Suppressor macrophage treated with lipopolysaccharide for 4 hours (primary cell): ENCODE data around the gene NCOR2.

Source experiments
- DNase-seq: peaks from one replicate; pipeline ENCODE4 v3.0.0-alpha.2; 2020

NCOR2 gene

GRCh38 chr12:124566997-124567672 is at the start of gene NCOR2:
TSS of gene NCOR2 (minus strand) at chr12:124567612. CDS start at chr12:124495251, 72,361 bp downstream.
- DNase-seq, result no peak

- peak; percentile 85 for DNase-seq
These were observed 49.2 kb upstream of the NCOR2 start for GRCh38 chr12:124616394-124617221.

- no peak for DNase-seq
These were observed 47.3 kb upstream of the NCOR2 start for GRCh38 chr12:124614512-124615292.

GRCh38 chr12:124613151-124613585 is 45.8 kb upstream of the NCOR2 start:
- DNase-seq, result no peak

GRCh38 chr12:124612410-124612680 is 44.9 kb upstream of the NCOR2 start:
- DNase-seq, result no peak

GRCh38 chr12:124611559-124612409 is 44.4 kb upstream of the NCOR2 start:
- DNase-seq, result no peak

GRCh38 chr12:124610629-124611558 is 43.5 kb upstream of the NCOR2 start:
- no peak for DNase-seq

DNA sequence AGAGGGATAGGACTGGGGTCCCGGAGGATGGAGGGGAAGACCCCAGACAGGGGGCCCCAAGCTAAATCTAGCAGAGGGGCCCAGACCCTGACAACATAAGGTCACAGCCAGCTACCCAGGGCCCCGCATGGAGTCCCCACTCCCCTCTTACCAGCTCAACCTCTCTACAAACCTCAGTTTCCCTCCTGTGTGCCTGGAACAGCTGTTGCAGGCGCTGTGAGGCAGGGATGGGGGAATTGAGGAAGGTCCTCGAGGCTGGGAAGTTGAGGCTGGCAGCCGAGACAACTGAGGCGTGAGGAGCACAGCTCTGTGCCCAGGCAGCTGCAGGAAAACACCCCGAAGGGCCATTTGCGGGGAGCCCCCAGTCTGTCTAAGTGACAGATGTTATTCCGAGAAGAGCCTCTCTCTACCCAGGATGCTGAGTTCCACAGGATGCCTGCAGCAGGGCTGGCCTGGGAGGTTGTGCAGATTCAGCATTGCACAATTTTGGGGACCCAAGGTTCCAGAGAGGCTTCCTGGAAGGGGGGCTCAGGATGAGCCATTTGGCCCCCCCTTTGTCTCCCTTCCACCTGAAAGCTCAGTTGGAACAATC is 42.7 kb upstream of the NCOR2 start:
- no peak for DNase-seq

DNA sequence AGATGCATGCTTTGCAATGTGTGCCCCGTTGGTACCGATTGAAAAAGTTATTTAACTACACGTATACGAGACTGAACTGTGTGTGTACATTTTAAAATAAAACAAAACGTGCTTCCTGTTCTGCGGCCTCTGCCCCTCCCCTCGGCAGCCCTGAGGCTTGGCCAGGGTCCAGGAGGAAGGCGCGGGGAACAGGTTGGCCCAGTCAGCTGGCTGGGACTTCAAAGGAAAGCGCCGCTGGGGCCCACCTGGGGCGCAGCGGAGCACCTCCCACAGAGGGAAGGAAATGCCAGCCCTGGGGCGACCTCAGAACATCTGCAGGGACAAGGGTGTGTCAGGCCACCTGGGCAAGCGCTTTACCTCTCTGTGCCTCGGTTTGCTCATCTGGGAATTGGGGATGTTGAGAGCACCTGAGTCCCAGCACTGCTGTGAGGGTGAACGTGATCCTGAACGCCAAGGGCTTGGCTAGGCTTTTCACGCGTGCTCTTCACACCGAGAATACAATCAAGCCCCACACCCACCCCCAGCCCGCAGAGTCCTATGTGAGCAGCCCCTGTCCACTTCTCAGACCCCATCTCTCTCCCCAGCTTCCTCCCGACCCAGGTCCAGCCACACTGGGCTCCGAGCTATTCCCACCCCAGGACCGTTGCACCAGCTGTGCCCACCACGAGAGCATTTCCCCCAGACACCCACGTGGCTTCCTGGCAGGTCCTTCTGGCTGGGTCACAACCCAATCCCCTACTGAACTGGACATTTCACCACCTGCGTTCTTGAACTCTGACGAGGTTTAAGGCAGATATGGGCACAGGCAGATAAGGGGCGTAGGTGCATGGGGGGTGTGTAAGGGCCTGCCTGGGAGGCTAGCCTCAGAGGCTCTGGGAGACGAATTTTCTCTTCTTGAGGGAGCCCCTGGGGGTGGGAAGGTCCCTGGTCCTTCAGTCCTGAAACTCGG is 41.9 kb upstream of the NCOR2 start:
- peak; percentile 36 for DNase-seq

- peak; percentile 70 for DNase-seq
These were observed 41.0 kb upstream of the NCOR2 start for GRCh38 chr12:124608450-124608870.

GRCh38 chr12:124607681-124608425 is 40.4 kb upstream of the NCOR2 start:
- peak; percentile 31 for DNase-seq

DNA sequence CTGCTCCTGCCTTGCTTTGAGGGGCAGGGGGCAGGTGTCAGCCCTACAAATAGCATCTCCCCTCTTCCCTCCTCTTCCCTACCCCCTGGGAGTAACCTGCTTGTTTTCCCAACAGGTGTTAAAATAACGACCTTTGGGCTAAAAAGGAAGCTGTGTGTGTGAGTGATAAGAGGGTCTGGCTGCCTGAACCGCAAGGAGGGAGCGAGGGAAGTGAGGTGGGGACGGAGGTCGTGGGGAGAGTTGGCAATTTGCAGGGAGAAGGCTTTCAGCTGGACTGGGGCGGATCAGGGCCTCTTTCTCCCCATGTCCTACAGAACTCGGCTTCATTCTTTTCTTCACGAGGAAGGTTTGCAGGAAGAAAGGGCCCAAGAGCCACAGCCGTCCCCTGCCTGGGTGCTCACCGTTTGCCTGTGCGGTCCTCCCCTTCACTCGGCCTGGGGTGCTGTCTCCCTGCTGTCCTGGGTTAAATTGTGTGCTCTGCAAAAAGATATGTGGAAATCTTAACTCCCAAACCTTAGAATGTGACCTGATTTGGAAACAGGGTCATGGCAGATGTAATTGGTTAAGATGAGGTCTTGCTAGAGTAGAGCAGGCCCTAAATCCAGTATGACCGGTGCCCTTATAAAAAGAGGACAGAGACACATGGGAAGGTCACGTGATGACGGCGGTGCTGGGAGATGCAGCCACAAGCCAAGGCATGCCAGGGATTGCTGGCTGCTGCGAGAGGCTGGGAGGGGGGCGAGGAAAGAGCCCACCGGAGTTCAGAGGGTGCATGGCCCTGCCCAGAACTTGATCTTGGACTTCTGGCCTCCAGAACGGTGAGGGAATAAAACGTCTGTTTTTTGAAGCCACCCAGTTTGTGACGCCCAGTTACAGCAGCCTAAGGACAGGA is 38.7 kb upstream of the NCOR2 start:
- DNase-seq, result no peak

GRCh38 chr12:124605150-124605882 is 37.9 kb upstream of the NCOR2 start:
- DNase-seq, result no peak

DNA sequence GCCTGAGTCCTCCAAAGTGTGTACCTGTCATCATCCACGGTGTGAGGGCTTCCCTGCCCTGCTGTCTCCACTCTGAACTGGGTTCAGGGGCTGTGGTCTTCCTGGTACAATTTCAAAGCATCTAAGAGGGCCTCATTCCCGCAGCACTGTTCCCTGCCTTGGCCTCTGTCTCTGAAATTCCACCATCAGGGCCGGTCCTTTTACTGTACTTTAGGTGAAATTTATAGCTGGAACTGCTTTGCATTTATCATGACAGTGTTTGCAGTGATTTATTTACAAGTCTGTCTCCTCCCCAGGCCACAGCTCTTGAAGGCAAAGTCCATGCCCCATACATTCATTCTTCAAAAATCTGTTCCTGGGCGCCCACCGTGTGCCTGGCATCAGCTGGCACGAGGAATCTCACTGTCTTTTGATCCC is 36.9 kb upstream of the NCOR2 start:
- no peak for DNase-seq

GRCh38 chr12:124603831-124604251 is 36.4 kb upstream of the NCOR2 start:
- no peak for DNase-seq

GRCh38 chr12:124603100-124603541 is 35.7 kb upstream of the NCOR2 start:
- no peak for DNase-seq

- no peak for DNase-seq
These were observed 34.3 kb upstream of the NCOR2 start for GRCh38 chr12:124601706-124602105.
